WI38 (cell line): ENCODE results near the gene RETREG1.

Experiments used
- H3K4me3 ChIP-seq: 2 replicates; pipeline ENCODE4 v1.5.1; 2011; ENCODE audit warnings: low read depth, mild to moderate bottlenecking, control low read depth, low read length
- TF ChIP-seq, protein P1 (sequence below): IDR thresholded peaks from 2 replicates; pipeline ENCODE4 v1.5.1; 2012; ENCODE audit warnings: low read depth, mild to moderate bottlenecking, control low read depth, low read length

The RETREG1 gene

GRCh38 chr5:16521521-16522483 lies 95.0 kb downstream of the RETREG1 start:
- no peak overlapping the region for H3K4me3 ChIP-seq
- TF ChIP-seq, protein P1, sequence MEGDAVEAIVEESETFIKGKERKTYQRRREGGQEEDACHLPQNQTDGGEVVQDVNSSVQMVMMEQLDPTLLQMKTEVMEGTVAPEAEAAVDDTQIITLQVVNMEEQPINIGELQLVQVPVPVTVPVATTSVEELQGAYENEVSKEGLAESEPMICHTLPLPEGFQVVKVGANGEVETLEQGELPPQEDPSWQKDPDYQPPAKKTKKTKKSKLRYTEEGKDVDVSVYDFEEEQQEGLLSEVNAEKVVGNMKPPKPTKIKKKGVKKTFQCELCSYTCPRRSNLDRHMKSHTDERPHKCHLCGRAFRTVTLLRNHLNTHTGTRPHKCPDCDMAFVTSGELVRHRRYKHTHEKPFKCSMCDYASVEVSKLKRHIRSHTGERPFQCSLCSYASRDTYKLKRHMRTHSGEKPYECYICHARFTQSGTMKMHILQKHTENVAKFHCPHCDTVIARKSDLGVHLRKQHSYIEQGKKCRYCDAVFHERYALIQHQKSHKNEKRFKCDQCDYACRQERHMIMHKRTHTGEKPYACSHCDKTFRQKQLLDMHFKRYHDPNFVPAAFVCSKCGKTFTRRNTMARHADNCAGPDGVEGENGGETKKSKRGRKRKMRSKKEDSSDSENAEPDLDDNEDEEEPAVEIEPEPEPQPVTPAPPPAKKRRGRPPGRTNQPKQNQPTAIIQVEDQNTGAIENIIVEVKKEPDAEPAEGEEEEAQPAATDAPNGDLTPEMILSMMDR: no peak

DNA sequence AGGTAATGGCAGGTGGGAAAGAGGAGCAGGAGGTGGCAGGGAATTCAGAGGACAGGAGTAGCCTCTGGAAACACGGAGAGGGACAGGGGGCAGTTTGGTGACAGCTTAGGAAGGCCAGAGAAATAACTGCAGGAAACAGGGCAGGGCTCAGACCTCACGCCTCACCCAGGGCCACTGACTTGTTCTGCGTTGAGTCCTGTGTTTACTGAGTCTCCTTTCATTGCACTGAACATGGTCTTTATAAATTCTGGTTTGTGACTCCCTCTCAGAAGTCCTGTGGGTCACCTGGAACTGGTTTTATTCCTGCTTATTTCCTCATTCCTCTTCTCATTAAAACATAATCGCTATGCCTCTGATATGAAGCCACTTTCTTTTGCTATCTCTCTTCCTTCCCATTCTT lies 96.0 kb downstream of the RETREG1 start:
- H3K4me3 ChIP-seq: no peak overlapping the region
- TF ChIP-seq, protein P1: no peak

DNA sequence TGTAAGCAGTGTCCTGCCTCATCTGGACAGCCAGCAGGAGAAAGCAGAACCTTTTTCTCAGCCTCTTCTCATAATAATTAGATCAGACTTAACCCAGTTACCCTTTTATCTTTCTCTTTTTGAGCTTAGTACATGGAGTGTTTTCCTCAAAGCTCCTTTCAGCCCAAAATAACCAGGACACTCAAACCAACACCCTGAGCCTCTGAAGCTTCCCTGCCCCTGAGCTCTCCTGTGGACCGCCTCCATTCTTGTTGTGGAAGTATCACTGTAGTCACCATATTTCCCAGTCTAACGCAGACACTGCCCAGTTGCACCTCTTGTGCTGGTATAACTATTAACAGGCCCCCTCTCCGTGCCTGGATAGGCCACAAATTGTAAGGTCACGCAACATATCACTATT lies 97.4 kb downstream of the RETREG1 start:
- no peak overlapping the region for H3K4me3 ChIP-seq
- TF ChIP-seq, protein P1: no peak

DNA sequence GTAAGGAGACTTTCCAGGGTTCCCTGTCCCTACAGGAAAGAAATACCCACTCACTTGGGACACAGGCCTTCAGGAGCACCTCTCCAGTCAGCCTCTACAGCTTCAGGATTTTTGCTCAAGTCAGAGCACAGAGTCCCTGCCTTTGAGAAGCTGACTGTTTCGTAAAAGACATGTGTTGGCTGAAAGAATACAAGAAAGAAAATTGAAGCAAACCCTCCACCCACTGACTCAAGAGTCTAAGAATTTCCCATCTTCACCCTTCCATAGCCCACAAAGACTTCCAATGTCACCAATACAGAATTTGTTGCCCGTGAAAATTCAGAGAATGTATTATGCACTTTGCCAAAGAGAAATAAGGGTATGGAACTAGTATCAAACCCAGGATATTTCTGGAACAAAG lies 98.2 kb downstream of the RETREG1 start:
- TF ChIP-seq, protein P1: no peak
- H3K4me3 ChIP-seq: no peak overlapping the region

- TF ChIP-seq, protein P1: no peak
- H3K4me3 ChIP-seq: no peak overlapping the region
These were observed 101.3 kb downstream of the RETREG1 start for GRCh38 chr5:16515532-16515931.

DNA sequence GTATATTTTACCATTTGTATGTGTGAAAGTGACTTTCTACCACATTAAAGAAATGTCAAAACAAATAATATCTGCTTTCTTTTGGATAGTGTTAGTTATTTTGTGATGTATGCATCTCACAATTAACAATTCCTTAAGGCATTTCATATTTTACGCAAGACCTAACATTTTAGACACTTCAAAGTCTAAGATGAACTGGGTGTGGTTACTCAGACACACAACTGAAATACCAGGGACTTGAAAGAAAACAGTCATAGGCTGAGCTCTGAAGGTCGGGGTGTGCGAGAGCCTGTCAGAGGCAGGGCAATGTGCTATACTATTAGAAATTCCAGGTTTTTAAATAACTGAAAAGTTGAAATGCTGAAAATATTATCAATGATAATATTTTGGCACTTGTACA lies 106.7 kb downstream of the RETREG1 start:
- H3K4me3 ChIP-seq: no peak overlapping the region
- TF ChIP-seq, protein P1: no peak

DNA sequence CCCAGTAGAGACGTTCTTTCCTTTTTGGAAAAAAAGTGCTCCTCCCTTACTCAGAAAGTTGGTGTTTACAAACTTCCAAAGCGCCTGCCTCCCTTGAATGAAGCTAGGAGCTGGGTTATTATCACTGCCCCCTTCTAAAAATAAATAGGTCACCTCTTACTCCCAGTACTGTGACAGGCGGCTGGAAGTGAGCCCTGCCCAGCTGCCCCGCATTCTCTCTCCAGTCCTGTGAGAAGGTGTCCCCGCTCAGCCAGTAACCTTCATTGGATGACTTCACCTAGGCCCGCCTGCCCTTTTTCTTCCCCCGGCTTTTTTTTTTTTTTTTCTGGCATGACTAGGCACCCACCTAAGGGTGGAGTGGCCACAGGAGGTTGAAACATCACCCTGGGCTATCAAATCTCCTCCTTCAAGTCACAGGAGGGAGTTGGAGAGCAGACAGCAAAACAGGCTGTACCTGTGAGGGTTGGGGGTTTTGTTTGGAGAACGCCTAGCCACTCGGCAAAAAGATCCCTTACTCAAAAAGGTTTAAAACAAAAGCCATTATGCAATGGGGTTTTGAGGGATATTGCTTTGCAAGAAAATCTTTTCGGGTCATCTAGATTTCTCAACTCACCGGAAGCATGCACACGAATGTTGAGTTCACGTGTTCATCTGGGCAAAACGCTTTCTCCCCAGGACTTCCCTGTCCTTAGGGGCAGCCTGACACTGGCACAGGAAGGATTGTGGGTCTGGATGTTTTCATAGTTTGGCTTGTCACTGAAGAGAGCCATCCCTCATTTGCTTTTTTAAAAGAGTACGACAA lies 107.9 kb downstream of the RETREG1 start:
- TF ChIP-seq, protein P1: no peak
- no peak overlapping the region for H3K4me3 ChIP-seq
